ENCODE data around the gene ULK4. TPM values are rescaled to one million over a fixed set of nuclear protein-coding genes. Genes with fewer than 3 reads are reported as not detected.
A peak's percentile ranks its signal among the peaks of the same experiment; 100 is the strongest.

Gene ULK4
- total and polyA plus RNA-seq, 2 of the 8 experiments (the other 6 are each of a cell fraction or from before 2014, with no cell fraction given) = 3.0 to 10.8 TPM

DNA sequence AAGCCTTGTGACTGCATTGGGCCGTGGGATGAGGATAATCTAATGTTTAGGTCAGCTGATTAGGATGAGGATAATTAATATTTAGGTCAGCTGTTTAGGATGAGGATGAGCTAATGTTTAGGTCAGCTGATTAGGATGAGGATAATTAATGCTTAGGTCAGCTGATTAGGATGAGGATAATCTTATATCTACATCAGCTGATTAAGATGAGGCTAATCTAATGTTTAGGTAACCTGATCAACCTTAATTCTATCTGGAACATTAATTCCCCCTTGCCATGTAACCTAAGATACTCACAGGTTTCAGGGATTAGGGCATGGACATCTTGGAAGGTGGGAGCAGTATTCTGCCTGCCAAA, 362.8 kb downstream of the ULK4 start:
- Histone ChIP-seq H3K56ac (replicated peaks; ENCODE audit: insufficient read length, low read depth, low read length) (no peak overlapping the region), H3K9ac (replicated peaks in 1 of 4; ENCODE audit: extremely low read depth in 1 of 4, low read depth in 3 of 4, low read length in 3 of 4) (no peak overlapping the region), H4K91ac (replicated peaks; ENCODE audit: insufficient read length, low read length) (no peak overlapping the region), H2BK20ac (ENCODE audit: low read length) (no peak overlapping the region), H3K36me3 (ENCODE audit: control insufficient read depth in 2 of 4, insufficient read depth in 4 of 4, low read length in 3 of 4) (no peaks in the 10 kb centered on the region), H3K79me1 (ENCODE audit: low read depth, low read length) (no peaks in the 10 kb centered on the region), H3K23me2 (ENCODE audit: low read depth, low read length) (no peaks in the 10 kb centered on the region), H3K9me3 (ENCODE audit: insufficient read depth in 2 of 2, low read depth in 1 of 2, low read length in 1 of 2) (no peaks in the 10 kb centered on the region), H2AFZ (ENCODE audit: low read length) (no peak overlapping the region), H2AK5ac (ENCODE audit: low read depth, low read length) (no peak overlapping the region), H2BK12ac (ENCODE audit: low read depth, low read length) (no peak overlapping the region), H3K18ac (ENCODE audit: extremely low read depth, low read length) (no peak overlapping the region), H3K79me2 (ENCODE audit: control insufficient read depth in 1 of 2, insufficient read depth in 2 of 2, low read length in 2 of 2) (no peaks in the 10 kb centered on the region), H3K4me3 (ENCODE audit: extremely low read depth in 1 of 4, insufficient read depth in 2 of 4, low read depth in 3 of 4, low read length in 4 of 4) (no peak overlapping the region), H3K4me2 (ENCODE audit: insufficient read depth in 1 of 2, low read depth in 2 of 2, low read length in 2 of 2) (no peak overlapping the region), H3K4ac (replicated peaks; ENCODE audit: insufficient read length, low read depth, low read length) (no peak overlapping the region), H2BK5ac (ENCODE audit: low read depth, low read length) (no peak overlapping the region), H2BK120ac (replicated peaks; ENCODE audit: low read depth, low read length) (no peak overlapping the region), H3K14ac (ENCODE audit: insufficient read length) (no peak overlapping the region), H4K8ac (ENCODE audit: extremely low read depth, insufficient read depth, low read length) (no peak overlapping the region), H3K4me1 (replicated peaks in 1 of 4; ENCODE audit: control insufficient read depth in 3 of 4, insufficient read depth in 4 of 4, low read length in 3 of 4) (no peaks in the 10 kb centered on the region), H4K20me1 (replicated peaks in 1 of 2; ENCODE audit: control insufficient read depth in 1 of 2, insufficient read depth in 2 of 2, low read length in 2 of 2) (no peaks in the 10 kb centered on the region), H2BK15ac (ENCODE audit: low read length) (no peak overlapping the region), H3K27ac (ENCODE audit: low read depth, low read length) (no peak overlapping the region), H3K27me3 (replicated peaks in 1 of 4; ENCODE audit: control insufficient read depth in 3 of 4, extremely low read depth in 1 of 4, insufficient read depth in 3 of 4, low read length in 3 of 4) (no peaks in the 10 kb centered on the region), H4K5ac (ENCODE audit: insufficient read length, low read depth, low read length) (no peak overlapping the region), H3K23ac (ENCODE audit: insufficient read length) (no peak overlapping the region)
- POLR2A ChIA-PET (ENCODE audit: partially characterized antibody) = no interaction called here
- CTCF ChIA-PET (ENCODE audit: partially characterized antibody) = interaction anchor here (1.5 kb wide), 1 partner anchor 23 kb away, joined by 3 read pairs; no protein-coding TSS in a partner anchor
- 95% methylated on average over 1 of the region's 1 CpG; no CpG with 5 or more reads in 1 of the 2 experiments for WGBS, 2 experiments (ENCODE audit: extremely low coverage in 1 of 2, insufficient coverage in 1 of 2, insufficient read length in 1 of 2, insufficient replicate concordance in 2 of 2, low coverage in 1 of 2, low lambda C conversion rate in 2 of 2, missing lambda C conversion rate in 1 of 2)
- DNase-seq (ENCODE audit: low read depth in 1 of 2, low spot score in 2 of 2) = no peak
- FAIRE-seq = no peak
- TF ChIP-seq MAFK (IDR thresholded peaks at IDR 0.05; ENCODE audit: low read depth, low read length) (peak; percentile 22; the same call in 1 of the 2 replicates), SP2 (IDR thresholded peaks at IDR 0.05; ENCODE audit: low read length) (no peak)

Data from H1 (cell line).